Activated T-cell treated with anti-CD3 and anti-CD28 coated beads, Interleukin-2, amount 50 U/mL, for 72 hours (primary cell): ENCODE data around the gene SPG7. TPM values are rescaled to one million over a fixed set of nuclear protein-coding genes. Genes with fewer than 3 reads are reported as not detected.
A peak's percentile ranks its signal among the peaks of the same experiment; 100 is the strongest.
"Not testable (repeated sequence)": the region's sequence is repeated elsewhere in the genome, so short reads cannot be mapped to it uniquely, and the experiment has no call there.

Source experiments
- ATAC-seq, 2 donors: fragments of 150-1000 bp; cut with Tn5 transposase; replicated peaks in 1 of 2; 2 replicates each; pipeline ENCODE4 v1.10.0; 2021; ENCODE audit warnings: moderate library complexity in 2 of 2, mild to moderate bottlenecking in 1 of 2
- DNase-seq, 2 donors: peaks; one replicate each; pipeline ENCODE4 v3.0.0; 2021 to 2022; ENCODE audit warnings: mixed read lengths in 1 of 2
- H3K27ac Mint-ChIP-seq: one replicate; pipeline ENCODE4 v1.8.0; 2022; ENCODE audit warnings: mild to moderate bottlenecking, moderate library complexity, mixed read lengths
- H3K27me3 Mint-ChIP-seq: one replicate; pipeline ENCODE4 v1.8.0; 2022; ENCODE audit warnings: low read depth, mixed read lengths
- H3K36me3 Mint-ChIP-seq, 2 donors: one replicate each; pipeline ENCODE4 v1.8.0; 2022; ENCODE audit warnings: mixed read lengths in 2 of 2, mild to moderate bottlenecking in 1 of 2; ENCODE audit not compliant: insufficient read depth in 2 of 2
- H3K4me1 Mint-ChIP-seq: one replicate; pipeline ENCODE4 v1.8.0; 2022; ENCODE audit warnings: low read depth, mixed read lengths
- H3K4me3 Mint-ChIP-seq, 2 donors: one replicate each; pipeline ENCODE4 v1.8.0; 2022; ENCODE audit warnings: mild to moderate bottlenecking in 2 of 2, mixed read lengths in 2 of 2, moderate library complexity in 2 of 2
- H3K9me3 Mint-ChIP-seq, 2 donors: one replicate each; pipeline ENCODE4 v1.8.0; 2022; ENCODE audit warnings: mixed read lengths in 2 of 2
- total RNA-seq, 2 donors: library from RNA; stranded (reverse); gene quantifications; one replicate each; pipeline ENCODE4 v1.2.3, GENCODE V29; 2022

The SPG7 gene
- 10 to 100 TPM; 67.4 to 82.1 TPM for total RNA-seq

DNA sequence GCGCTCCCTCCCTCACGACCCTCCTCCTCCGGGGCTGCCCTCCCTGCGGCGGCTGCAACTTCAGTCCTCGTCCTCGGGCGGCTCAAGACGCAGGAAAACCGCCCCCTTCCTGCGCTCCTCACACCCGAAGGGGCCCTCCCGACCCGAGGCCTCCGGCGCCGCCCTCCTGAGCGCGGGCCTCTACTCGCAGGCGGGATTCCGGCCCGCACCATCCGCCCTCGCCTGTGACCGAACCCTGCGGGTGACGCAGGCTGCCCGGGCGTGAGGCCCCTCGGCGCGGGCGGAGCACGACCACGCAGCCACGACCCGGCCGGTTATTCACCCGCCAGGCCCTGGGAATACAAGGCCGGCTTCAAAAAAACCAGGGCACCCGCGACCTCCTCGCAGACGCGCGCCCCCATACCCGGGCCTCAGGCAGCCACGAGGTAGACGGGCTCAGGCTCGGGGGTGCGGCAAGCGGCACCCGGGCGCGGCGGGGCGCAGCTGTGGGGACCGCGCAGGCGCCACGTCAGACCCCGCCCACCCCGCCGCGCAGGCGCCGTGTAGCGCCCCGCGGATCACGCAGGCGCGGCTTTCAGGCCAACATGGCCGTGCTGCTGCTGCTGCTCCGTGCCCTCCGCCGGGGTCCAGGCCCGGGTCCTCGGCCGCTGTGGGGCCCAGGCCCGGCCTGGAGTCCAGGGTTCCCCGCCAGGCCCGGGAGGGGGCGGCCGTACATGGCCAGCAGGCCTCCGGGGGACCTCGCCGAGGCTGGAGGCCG lies at the start of gene SPG7:
TSS of gene SPG7 (plus strand) at position 570 of the 757 bp plus-strand sequence. CDS start at position 585, 15 bp downstream.
- peak within 1 kb of the TSS; percentile 93 for H3K27ac Mint-ChIP-seq
- peak; percentile 90 to 95 for DNase-seq
- no peaks in the 10 kb centered on the region for H3K9me3 Mint-ChIP-seq
- H3K4me3 Mint-ChIP-seq: peak within 1 kb of the TSS; percentile 93 to 98
- peak; percentile 71 to 73 for ATAC-seq
- H3K36me3 Mint-ChIP-seq: peaks cover 0 to 4% of the 10 kb centered on the region in 2 donors
- H3K4me1 Mint-ChIP-seq: peaks cover 30% of the 10 kb centered on the region
- H3K27me3 Mint-ChIP-seq: no peaks in the 10 kb centered on the region

DNA sequence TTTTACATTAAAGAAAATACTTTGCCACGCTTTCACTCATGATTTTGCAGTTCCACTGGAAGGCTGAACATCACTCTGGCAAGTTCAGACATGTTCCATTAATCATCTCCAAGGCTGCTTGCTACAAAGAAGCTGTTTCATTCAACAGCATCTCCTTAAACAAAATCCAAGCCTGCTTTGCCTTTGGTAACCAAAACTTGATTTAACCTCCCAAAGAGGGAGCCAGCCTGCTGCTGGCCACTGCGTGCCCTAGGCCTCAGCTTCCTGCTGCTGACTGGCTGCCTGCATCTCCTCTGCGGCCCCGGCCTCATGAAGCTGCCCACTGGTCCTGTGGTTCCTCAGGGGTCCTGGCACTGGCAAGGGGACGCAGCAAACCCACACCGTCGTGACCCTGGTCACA lies 49.7 kb upstream of the SPG7 start:
- Mint-ChIP-seq H3K27me3 (no peaks in the 10 kb centered on the region), H3K4me3 (no peak overlapping the region), H3K4me1 (peaks cover 59% of the 10 kb centered on the region), H3K27ac (peak overlapping the region; percentile 64), H3K36me3 (peaks cover 7 to 15% of the 10 kb centered on the region in 2 donors), H3K9me3 (no peaks in the 10 kb centered on the region)
- DNase-seq: no peak
- ATAC-seq: no peak

DNA sequence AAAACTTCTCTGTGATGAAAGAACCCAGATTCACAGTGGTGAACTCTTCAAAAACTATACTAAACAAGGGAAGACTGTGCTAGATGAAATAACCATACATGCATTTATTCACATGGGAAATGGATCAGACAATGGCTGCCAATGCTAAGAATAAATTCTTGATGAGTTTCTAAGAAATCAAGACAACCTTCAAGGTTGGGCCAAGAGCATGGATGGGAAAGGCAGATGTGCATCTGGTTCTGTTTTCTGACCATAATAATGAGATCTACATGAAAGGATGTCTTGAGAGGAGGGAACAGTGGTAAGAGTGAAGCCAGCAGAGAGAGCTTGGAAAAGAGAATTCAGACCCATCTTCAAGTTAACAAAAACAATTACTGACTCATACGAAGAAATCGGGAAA lies 49.2 kb upstream of the SPG7 start:
- no peaks in the 10 kb centered on the region for H3K9me3 Mint-ChIP-seq
- H3K27ac Mint-ChIP-seq: peak overlapping the region; percentile 7
- H3K36me3 Mint-ChIP-seq: peaks cover 7 to 15% of the 10 kb centered on the region in 2 donors
- H3K4me3 Mint-ChIP-seq: no peak overlapping the region
- no peaks in the 10 kb centered on the region for H3K27me3 Mint-ChIP-seq
- no peak for DNase-seq
- no peak for ATAC-seq
- peaks cover 55% of the 10 kb centered on the region for H3K4me1 Mint-ChIP-seq

DNA sequence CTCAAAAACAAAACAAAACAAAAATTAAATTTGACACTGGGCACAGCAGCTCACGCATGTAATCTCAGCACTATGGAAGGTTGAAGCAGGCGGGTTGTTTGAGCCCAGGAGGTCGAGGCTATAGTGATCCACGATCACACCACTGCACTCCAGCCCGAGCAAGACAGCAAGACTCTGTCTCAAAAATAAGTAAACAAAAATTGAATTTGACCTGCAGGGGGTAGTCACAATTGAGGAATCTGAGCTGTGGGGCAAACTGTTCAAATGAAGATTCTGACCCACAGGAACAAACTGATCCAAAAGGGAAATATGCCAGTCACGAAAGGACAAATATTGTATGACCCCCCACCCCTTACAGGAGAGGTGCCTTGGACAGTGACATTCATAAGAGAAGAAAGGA lies 47.6 kb upstream of the SPG7 start:
- H3K9me3 Mint-ChIP-seq: no peaks in the 10 kb centered on the region
- peaks cover 58% of the 10 kb centered on the region for H3K4me1 Mint-ChIP-seq
- no peak for DNase-seq
- peaks cover 7 to 15% of the 10 kb centered on the region in 2 donors for H3K36me3 Mint-ChIP-seq
- ATAC-seq: no peak
- no peak overlapping the region for H3K27ac Mint-ChIP-seq
- no peak overlapping the region for H3K4me3 Mint-ChIP-seq
- H3K27me3 Mint-ChIP-seq: no peaks in the 10 kb centered on the region

DNA sequence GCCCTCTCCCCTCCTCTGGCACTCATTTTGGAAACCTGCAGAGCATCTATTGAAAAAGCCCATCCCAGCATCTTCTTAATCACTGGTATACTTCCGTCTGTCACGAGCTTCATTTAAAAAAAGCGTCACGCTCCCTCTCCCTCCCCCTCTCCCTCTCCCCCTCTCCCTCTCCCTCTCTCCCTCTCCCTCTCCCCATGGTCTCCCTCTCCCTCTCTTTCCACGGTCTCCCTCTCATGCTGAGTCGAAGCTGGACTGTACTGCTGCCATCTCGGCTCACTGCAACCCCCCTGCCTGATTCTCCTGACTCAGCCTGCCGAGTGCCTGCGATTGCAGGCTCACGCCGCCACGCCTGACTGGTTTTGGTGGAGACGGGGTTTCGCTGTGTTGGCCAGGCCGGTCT lies 46.3 kb upstream of the SPG7 start:
- not testable (repeated sequence) for H3K9me3 Mint-ChIP-seq, H3K4me3 Mint-ChIP-seq, H3K27me3 Mint-ChIP-seq, ATAC-seq, H3K27ac Mint-ChIP-seq, DNase-seq
- Mint-ChIP-seq H3K4me1 (peaks cover 58% of the 10 kb centered on the region), H3K36me3 (peaks cover 4 to 10% of the 10 kb centered on the region in 2 donors)

DNA sequence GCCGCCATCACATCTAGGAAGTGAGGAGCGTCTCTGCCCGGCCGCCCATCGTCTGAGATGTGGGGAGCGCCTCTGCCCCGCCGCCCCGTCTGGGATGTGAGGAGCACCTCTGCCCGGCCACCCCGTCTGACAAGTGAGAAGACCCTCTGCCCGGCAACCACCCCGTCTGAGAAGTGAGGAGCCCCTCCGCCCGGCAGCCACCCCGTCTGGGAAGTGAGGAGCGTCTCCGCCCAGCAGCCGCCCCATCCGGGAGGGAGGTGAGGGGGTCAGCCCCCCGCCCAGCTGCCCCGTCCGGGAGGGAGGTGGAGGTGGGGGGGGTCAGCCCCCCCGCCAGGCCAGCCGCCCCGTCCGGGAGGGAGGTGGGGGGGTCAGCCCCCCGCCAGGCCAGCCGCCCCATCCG lies 45.6 kb upstream of the SPG7 start:
- not testable (repeated sequence) for H3K27me3 Mint-ChIP-seq, H3K4me3 Mint-ChIP-seq, H3K27ac Mint-ChIP-seq, ATAC-seq, DNase-seq, H3K9me3 Mint-ChIP-seq
- peaks cover 3 to 12% of the 10 kb centered on the region in 2 donors for H3K36me3 Mint-ChIP-seq
- H3K4me1 Mint-ChIP-seq: peaks cover 66% of the 10 kb centered on the region

DNA sequence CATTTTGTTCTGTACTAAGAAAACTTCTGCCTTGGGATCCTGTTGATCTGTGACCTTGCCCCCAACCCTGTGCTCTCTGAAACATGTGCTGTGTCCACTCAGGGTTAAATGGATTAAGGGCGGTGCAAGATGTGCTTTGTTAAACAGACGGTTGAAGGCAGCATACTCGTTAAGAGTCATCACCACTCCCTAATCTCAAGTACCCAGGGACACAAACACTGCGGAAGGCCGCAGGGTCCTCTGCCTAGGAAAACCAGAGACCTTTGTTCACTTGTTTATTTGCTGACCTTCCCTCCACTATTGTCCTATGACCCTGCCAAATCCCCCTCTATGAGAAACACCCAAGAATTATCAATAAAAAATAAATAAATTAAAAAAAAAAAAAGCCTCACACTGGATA lies 44.9 kb upstream of the SPG7 start:
- not testable (repeated sequence) for H3K27me3 Mint-ChIP-seq, ATAC-seq, H3K9me3 Mint-ChIP-seq, DNase-seq, H3K27ac Mint-ChIP-seq, H3K4me3 Mint-ChIP-seq
- Mint-ChIP-seq H3K4me1 (peaks cover 68% of the 10 kb centered on the region), H3K36me3 (peaks cover 2 to 12% of the 10 kb centered on the region in 2 donors)

DNA sequence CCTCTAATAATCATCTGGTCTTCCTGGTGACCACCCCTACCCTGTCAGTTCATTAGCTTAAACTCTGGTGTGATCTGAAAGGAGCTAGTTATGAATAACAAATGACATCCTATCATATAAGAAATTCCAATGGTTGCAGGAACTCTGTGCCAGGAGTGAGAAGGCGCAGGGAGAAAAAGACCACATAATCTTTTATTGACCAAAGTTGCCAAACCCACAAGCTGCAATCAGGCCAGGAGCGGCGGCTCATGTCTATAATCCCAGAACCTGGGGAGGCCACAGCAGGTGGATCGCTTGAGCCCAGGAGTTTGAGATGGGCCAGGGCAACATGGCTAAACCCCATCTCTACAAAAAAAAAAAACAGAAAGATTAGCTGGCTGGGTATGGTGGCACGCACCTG lies 41.3 kb upstream of the SPG7 start:
- ATAC-seq: no peak
- Mint-ChIP-seq H3K4me1 (peaks cover 62% of the 10 kb centered on the region), H3K27ac (no peak overlapping the region)

DNA sequence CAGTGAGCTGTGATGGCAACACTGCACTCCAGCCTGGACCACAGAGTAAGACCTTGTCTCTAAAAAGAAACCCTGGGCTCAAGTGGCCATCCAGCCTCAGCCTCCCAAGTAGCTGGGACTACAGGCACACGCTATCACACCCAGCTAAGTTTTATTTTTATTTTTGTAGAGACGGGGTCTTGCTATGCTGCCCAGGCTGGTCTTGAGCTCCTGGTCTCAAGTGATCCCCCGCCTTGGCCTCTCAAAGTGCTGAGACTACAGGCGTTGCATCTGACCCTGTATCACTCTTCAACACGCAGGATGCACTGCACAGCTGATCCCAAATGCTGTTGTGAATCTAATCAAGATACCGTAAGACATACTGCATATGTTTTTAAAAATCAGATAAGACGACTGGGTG lies 40.8 kb upstream of the SPG7 start:
- Mint-ChIP-seq H3K27ac (no peak overlapping the region), H3K27me3 (no peaks in the 10 kb centered on the region), H3K4me1 (peaks cover 65% of the 10 kb centered on the region), H3K9me3 (no peaks in the 10 kb centered on the region), H3K4me3 (no peak overlapping the region), H3K36me3 (peaks cover 0 to 7% of the 10 kb centered on the region in 2 donors)
- DNase-seq (no peak), ATAC-seq (peak in 1 of 2 donors; percentile 21)

More for the DNA sequence above, 41.3 kb upstream of the SPG7 start:
- peaks cover 0 to 7% of the 10 kb centered on the region in 2 donors for H3K36me3 Mint-ChIP-seq
- no peak overlapping the region for H3K4me3 Mint-ChIP-seq
- H3K9me3 Mint-ChIP-seq: no peaks in the 10 kb centered on the region
- H3K27me3 Mint-ChIP-seq: no peaks in the 10 kb centered on the region
- DNase-seq: no peak

DNA sequence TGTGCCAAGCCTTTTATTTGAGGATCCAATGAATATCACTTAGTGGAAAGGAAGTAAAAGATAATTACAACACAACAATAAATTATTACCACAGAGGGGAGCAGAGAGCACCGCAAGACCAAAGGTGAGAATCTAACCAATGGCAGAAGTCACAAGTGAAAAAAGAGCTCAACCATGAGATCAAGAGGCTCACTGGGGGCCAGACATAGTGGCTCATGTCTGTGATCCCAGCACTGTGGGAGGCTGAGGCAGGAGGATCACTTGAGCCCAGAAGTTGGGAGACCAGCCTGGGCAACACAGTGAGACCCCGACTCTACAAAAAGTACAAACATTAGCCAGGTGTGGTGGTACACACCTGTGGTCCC lies 35.5 kb upstream of the SPG7 start:
- DNase-seq: no peak
- Mint-ChIP-seq H3K4me3 (peak overlapping the region; percentile 3 to 41), H3K36me3 (peaks cover 2 to 8% of the 10 kb centered on the region in 2 donors), H3K27me3 (no peaks in the 10 kb centered on the region), H3K9me3 (no peaks in the 10 kb centered on the region), H3K27ac (peak overlapping the region; percentile 80), H3K4me1 (peaks cover 84% of the 10 kb centered on the region)
- ATAC-seq: no peak

DNA sequence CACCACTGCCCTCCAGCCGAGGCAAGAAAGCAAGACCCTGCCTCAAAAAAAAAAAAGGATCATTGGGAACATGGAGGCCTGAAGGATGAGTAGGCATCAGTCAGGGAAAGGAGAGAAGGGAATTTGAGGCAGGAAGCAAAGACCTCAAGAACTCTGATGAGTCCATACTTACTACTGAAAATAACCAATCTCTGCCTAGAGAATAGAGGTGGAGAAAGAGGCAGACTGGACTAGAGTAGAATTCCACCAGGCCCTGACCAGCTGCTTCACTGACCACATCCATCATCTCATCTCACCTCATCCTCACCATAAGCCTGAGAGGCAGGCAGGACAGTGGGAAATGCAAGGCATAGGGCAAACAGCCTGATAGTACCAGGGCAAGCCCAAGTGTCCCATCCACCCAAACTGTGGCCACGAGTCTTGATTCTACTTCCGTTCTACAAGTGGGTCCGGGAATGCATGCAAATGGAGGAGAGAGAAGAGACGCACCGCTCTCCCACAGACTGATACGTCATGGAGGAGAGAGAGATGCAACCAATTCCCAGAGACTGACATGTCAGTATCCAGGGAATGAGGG lies 35.0 kb upstream of the SPG7 start:
- Mint-ChIP-seq H3K27ac (peak overlapping the region; percentile 1), H3K36me3 (peaks cover 2 to 8% of the 10 kb centered on the region in 2 donors), H3K27me3 (no peaks in the 10 kb centered on the region), H3K4me1 (peaks cover 86% of the 10 kb centered on the region), H3K4me3 (peak overlapping the region; percentile 3 to 41), H3K9me3 (no peaks in the 10 kb centered on the region)
- no peak for DNase-seq
- no peak for ATAC-seq

DNA sequence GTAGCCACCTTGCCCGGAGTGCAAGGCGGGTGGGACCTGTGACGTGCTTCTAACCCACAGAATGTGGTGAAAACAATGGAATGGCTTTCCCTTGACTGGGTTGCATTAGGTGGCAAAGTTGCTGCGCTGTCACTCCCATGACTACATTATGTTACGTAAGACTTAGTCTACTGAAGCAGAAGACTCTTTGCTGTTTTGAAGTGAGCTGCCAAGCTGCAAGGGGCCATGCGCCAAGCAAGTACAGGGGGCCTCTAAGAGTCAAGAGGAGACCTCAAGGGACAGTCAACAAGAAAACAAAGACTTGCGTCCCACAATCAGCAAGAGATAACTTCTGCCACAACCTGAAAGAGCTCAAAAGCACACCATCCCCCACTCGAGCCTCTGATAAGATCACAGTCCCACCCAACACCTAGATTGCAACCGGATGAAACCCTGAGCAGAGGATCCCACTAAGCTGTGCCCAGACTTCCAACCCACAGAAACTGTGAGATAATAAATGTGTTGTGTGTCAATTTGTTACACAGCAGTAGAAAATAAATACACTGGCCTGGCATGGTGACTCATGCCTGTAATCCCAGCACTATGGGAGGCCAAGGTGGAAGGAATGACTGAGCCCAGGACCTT lies 34.3 kb upstream of the SPG7 start:
- Mint-ChIP-seq H3K27me3 (no peaks in the 10 kb centered on the region), H3K4me1 (peaks cover 93% of the 10 kb centered on the region), H3K27ac (peak overlapping the region; percentile 38), H3K9me3 (no peaks in the 10 kb centered on the region), H3K36me3 (peaks cover 2 to 10% of the 10 kb centered on the region in 2 donors), H3K4me3 (peak overlapping the region; percentile 36 to 38)
- no peak for DNase-seq
- peak; percentile 11 to 32 for ATAC-seq

DNA sequence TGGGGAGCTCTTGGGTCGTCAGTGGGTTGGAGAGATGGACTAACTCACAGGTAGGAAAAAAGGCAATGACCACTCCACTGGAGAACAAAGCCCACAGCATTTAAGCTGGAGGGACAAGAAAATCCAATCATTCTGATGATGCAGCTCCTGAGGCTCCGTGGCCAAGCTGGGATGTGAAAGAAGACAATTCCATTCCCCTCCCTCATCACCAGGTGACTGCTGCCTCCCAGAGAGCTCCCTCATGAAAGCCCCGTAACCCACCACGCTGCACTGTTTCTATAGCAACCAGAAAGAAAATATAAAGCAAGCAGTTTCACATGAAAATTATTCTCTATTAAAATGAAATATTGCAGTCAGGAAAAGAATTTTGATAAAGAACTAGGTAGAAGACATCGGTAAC lies 33.1 kb upstream of the SPG7 start:
- no peaks in the 10 kb centered on the region for H3K9me3 Mint-ChIP-seq
- ATAC-seq: no peak
- no peaks in the 10 kb centered on the region for H3K27me3 Mint-ChIP-seq
- H3K4me3 Mint-ChIP-seq: peak overlapping the region in 1 of 2 donors; percentile 9
- DNase-seq: no peak
- peaks cover 96% of the 10 kb centered on the region for H3K4me1 Mint-ChIP-seq
- peaks cover 2 to 12% of the 10 kb centered on the region in 2 donors for H3K36me3 Mint-ChIP-seq
- H3K27ac Mint-ChIP-seq: no peak overlapping the region
